ENCODE measurements around the gene FBXW11. TPM values are rescaled to one million over a fixed set of nuclear protein-coding genes. Genes with fewer than 3 reads are reported as not detected.
A peak's percentile ranks its signal among the peaks of the same experiment; 100 is the strongest.

Gene FBXW11
- total RNA-seq, 1 donor from 2014 or later = 62.1 TPM

GRCh38 chr5:171934586-171934985, 71.9 kb downstream of the FBXW11 start:
- no peak for TF ChIP-seq CTCF (IDR thresholded peaks at IDR 0.05; ENCODE audit: unreplicated experiment)
- Mint-ChIP-seq H3K36me3 (peaks cover 36% of the 10 kb centered on the region), H3K27me3 (ENCODE audit: low read depth) (no peaks in the 10 kb centered on the region), H3K27ac (no peak overlapping the region), H3K4me3 (no peak overlapping the region), H3K4me1 (peaks cover 6% of the 10 kb centered on the region), H3K9me3 (peaks cover 37% of the 10 kb centered on the region)
- DNase-seq (ENCODE audit: low spot score in 2 of 2, unreplicated experiment in 2 of 2) = no peak

GRCh38 chr5:171931163-171931562, 75.3 kb downstream of the FBXW11 start:
- Mint-ChIP-seq H3K4me3 (no peak overlapping the region), H3K36me3 (peaks cover 34% of the 10 kb centered on the region)

GRCh38 chr5:171927345-171927941, 79.0 kb downstream of the FBXW11 start:
- Mint-ChIP-seq H3K36me3 (peaks cover 25% of the 10 kb centered on the region), H3K4me1 (peaks cover 2% of the 10 kb centered on the region), H3K9me3 (peaks cover 27% of the 10 kb centered on the region), H3K27me3 (ENCODE audit: low read depth) (no peaks in the 10 kb centered on the region), H3K27ac (no peak overlapping the region), H3K4me3 (no peak overlapping the region)
- peak; percentile 62 for TF ChIP-seq CTCF (IDR thresholded peaks at IDR 0.05; ENCODE audit: unreplicated experiment)
- no peak for DNase-seq (ENCODE audit: low spot score in 2 of 2, unreplicated experiment in 2 of 2)

More at GRCh38 chr5:171931163-171931562, 75.3 kb downstream of the FBXW11 start:
- TF ChIP-seq CTCF (IDR thresholded peaks at IDR 0.05; ENCODE audit: unreplicated experiment) = no peak
- H3K27ac Mint-ChIP-seq = no peak overlapping the region
- H3K4me1 Mint-ChIP-seq = peaks cover 2% of the 10 kb centered on the region
- H3K9me3 Mint-ChIP-seq = peaks cover 37% of the 10 kb centered on the region
- no peak for DNase-seq (ENCODE audit: low spot score in 2 of 2, unreplicated experiment in 2 of 2)
- H3K27me3 Mint-ChIP-seq (ENCODE audit: low read depth) = no peaks in the 10 kb centered on the region

- H3K36me3 Mint-ChIP-seq = peaks cover 15% of the 10 kb centered on the region
- peaks cover 17% of the 10 kb centered on the region for H3K9me3 Mint-ChIP-seq
- no peak for TF ChIP-seq CTCF (IDR thresholded peaks at IDR 0.05; ENCODE audit: unreplicated experiment)
- no peak for DNase-seq (ENCODE audit: low spot score in 2 of 2, unreplicated experiment in 2 of 2)
- no peak overlapping the region for H3K4me3 Mint-ChIP-seq
- H3K27me3 Mint-ChIP-seq (ENCODE audit: low read depth) = no peaks in the 10 kb centered on the region
- H3K27ac Mint-ChIP-seq = no peak overlapping the region
- H3K4me1 Mint-ChIP-seq = peaks cover 4% of the 10 kb centered on the region
Measured at GRCh38 chr5:171926311-171926710, 80.1 kb downstream of the FBXW11 start.

GRCh38 chr5:171924493-171925122, 81.8 kb downstream of the FBXW11 start:
- Mint-ChIP-seq H3K9me3 (peaks cover 4% of the 10 kb centered on the region), H3K4me3 (no peak overlapping the region), H3K27ac (no peak overlapping the region), H3K4me1 (peaks cover 5% of the 10 kb centered on the region), H3K36me3 (peaks cover 4% of the 10 kb centered on the region), H3K27me3 (ENCODE audit: low read depth) (no peaks in the 10 kb centered on the region)
- no peak for TF ChIP-seq CTCF (IDR thresholded peaks at IDR 0.05; ENCODE audit: unreplicated experiment)
- DNase-seq (ENCODE audit: low spot score in 2 of 2, unreplicated experiment in 2 of 2) = no peak
